Measurements from ENCODE around the gene PRDM16.

- no peak for TF ChIP-seq TAF1 (IDR thresholded peaks at IDR 0.05; ENCODE audit: borderline replicate concordance, low read depth, low read length)
- TF ChIP-seq NFIC (IDR thresholded peaks at IDR 0.05; ENCODE audit: borderline replicate concordance): no peak
- TF ChIP-seq CTCF (IDR thresholded peaks at IDR 0.05): no peak
- no peak for TF ChIP-seq SIN3A (IDR thresholded peaks at IDR 0.05; ENCODE audit: borderline replicate concordance, low read depth, low read length)
- TF ChIP-seq POLR2AphosphoS5 (IDR thresholded peaks at IDR 0.05; ENCODE audit: low read depth, low read length): no peak
- no peak for TF ChIP-seq NRF1 (IDR thresholded peaks at IDR 0.05; ENCODE audit: low read depth, low read length)
- no peak for TF ChIP-seq RAD21 (IDR thresholded peaks at IDR 0.05; ENCODE audit: low read length)
Measured at GRCh38 chr1:3031401-3032221, 37.4 kb upstream of the PRDM16 start.

Data from SK-N-SH (cell line).